ENCODE results near the gene BRD1. TPM values are rescaled to one million over a fixed set of nuclear protein-coding genes. Genes with fewer than 3 reads are reported as not detected.

Gene BRD1
- total RNA-seq, 2 experiments from 2014 or later, result 24.5 to 29.0 TPM

GRCh38 chr22:49726701-49727101 is 101.0 kb downstream of the BRD1 start:
- intact Hi-C loops (cut with micrococcal nuclease), result no loop called here
- no peak for TF ChIP-seq CTCF (IDR thresholded peaks at IDR 0.05)
- DNase-seq, result no peak
- ChIA-PET CTCF (interaction anchor here (1.4 to 2.0 kb wide), 2 partner anchors 25 to 94 kb away, joined by 3 to 4 read pairs; no protein-coding TSS in a partner anchor), POLR2A (no interaction called here)
- no peaks in the 10 kb centered on the region for H3K36me3 Mint-ChIP-seq (ENCODE audit: low read depth)
- peaks cover 13% of the 10 kb centered on the region for H3K4me1 Mint-ChIP-seq (ENCODE audit: low read depth)
- ATAC-seq, result no peak
- H3K27me3 Mint-ChIP-seq, result peaks cover 27% of the 10 kb centered on the region
- H3K9me3 Mint-ChIP-seq, result no peaks in the 10 kb centered on the region
- H3K27ac Mint-ChIP-seq, result no peak overlapping the region
- no peak overlapping the region for H3K4me3 Mint-ChIP-seq

GRCh38 chr22:49726022-49726681 is 101.5 kb downstream of the BRD1 start:
- Mint-ChIP-seq H3K27ac (no peak overlapping the region), H3K36me3 (ENCODE audit: low read depth) (no peaks in the 10 kb centered on the region), H3K4me1 (ENCODE audit: low read depth) (peaks cover 13% of the 10 kb centered on the region), H3K4me3 (no peak overlapping the region), H3K27me3 (peaks cover 27% of the 10 kb centered on the region), H3K9me3 (no peaks in the 10 kb centered on the region)
- POLR2A ChIA-PET, result no interaction called here
- DNase-seq (no peak), ATAC-seq (no peak)
- CTCF ChIA-PET, result interaction anchor here (1.4 to 2.0 kb wide), 2 partner anchors 25 to 93 kb away, joined by 3 to 4 read pairs; no protein-coding TSS in a partner anchor
- no peak for TF ChIP-seq CTCF (IDR thresholded peaks at IDR 0.05)
- intact Hi-C loops (cut with micrococcal nuclease), result no loop called here

- intact Hi-C loops (cut with micrococcal nuclease), result no loop called here
- Mint-ChIP-seq H3K9me3 (no peaks in the 10 kb centered on the region), H3K27me3 (peaks cover 24% of the 10 kb centered on the region), H3K27ac (no peak overlapping the region), H3K4me1 (ENCODE audit: low read depth) (peaks cover 13% of the 10 kb centered on the region), H3K36me3 (ENCODE audit: low read depth) (no peaks in the 10 kb centered on the region), H3K4me3 (peak overlapping the region; percentile 17)
- POLR2A ChIA-PET, result no interaction called here
- CTCF ChIA-PET, result interaction anchor here (1.4 to 2.0 kb wide), 2 partner anchors 24 to 93 kb away, joined by 3 to 4 read pairs; no protein-coding TSS in a partner anchor
- ATAC-seq (no peak), DNase-seq (no peak)
- TF ChIP-seq CTCF (IDR thresholded peaks at IDR 0.05), result no peak
Observed at GRCh38 chr22:49725516-49725915, 102.2 kb downstream of the BRD1 start.

- Mint-ChIP-seq H3K4me1 (ENCODE audit: low read depth) (peaks cover 13% of the 10 kb centered on the region), H3K36me3 (ENCODE audit: low read depth) (no peaks in the 10 kb centered on the region), H3K4me3 (peak overlapping the region; percentile 56), H3K27ac (no peak overlapping the region), H3K9me3 (no peaks in the 10 kb centered on the region), H3K27me3 (peaks cover 21% of the 10 kb centered on the region)
- ATAC-seq (peak; percentile 97), DNase-seq (peak; percentile 81)
- intact Hi-C loops (cut with micrococcal nuclease), result no loop called here
- TF ChIP-seq CTCF (IDR thresholded peaks at IDR 0.05), result peak; percentile 94
- ChIA-PET CTCF (interaction anchor here (1.0 to 2.1 kb wide), 5 partner anchors 17 to 679 kb away, joined by 3 to 5 read pairs (median 4); no protein-coding TSS in a partner anchor), POLR2A (no interaction called here)
Observed at GRCh38 chr22:49724893-49725489, 102.7 kb downstream of the BRD1 start.

Measured in activated CD8-positive, alpha-beta T cell treated with anti-CD3 and anti-CD28 coated beads for 36 hours (primary cell).